A673 (cell line): ENCODE results near the gene AGO1.

Experiments
- CTCF ChIP-seq: fragments of 300-800, 200-600 bp; sonication (generic); conservative IDR thresholded peaks from 2 replicates; pipeline ENCODE4 v1.5.1; 2017; ENCODE audit warnings: low read depth, mild to moderate bottlenecking, antibody characterized with exemption, low read length, moderate library complexity, mixed read lengths
- EZH2 ChIP-seq: fragments of 200-600 bp; sonication (generic); IDR thresholded peaks from 2 replicates; pipeline ENCODE4 v1.6.1; 2017; ENCODE audit warnings: borderline replicate concordance, low read depth, mild to moderate bottlenecking, mixed read lengths, antibody characterized with exemption, low read length; ENCODE audit not compliant: poor library complexity, severe bottlenecking

DNA sequence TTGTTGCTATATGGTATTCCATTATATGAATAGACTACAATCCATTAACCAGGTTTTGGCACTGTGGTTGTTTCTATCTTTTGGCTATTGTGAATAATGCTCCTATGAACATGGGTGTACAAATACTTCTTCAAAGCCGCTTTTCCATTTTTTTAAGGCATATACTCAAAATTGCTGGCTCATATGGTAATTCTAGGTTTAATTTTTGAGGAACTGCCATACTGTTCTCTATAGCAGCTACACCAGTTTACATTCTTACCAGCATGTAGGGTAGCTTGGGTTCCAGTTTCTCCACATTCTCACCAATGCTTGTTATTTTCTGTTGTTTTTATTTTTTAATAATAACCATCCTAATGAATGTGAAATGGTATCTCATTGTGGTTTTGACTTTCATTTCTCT, 19.9 kb upstream of the AGO1 start:
- TF ChIP-seq CTCF: no peak
- TF ChIP-seq EZH2: no peak
